ENCODE results near the gene NEK6.

DNA sequence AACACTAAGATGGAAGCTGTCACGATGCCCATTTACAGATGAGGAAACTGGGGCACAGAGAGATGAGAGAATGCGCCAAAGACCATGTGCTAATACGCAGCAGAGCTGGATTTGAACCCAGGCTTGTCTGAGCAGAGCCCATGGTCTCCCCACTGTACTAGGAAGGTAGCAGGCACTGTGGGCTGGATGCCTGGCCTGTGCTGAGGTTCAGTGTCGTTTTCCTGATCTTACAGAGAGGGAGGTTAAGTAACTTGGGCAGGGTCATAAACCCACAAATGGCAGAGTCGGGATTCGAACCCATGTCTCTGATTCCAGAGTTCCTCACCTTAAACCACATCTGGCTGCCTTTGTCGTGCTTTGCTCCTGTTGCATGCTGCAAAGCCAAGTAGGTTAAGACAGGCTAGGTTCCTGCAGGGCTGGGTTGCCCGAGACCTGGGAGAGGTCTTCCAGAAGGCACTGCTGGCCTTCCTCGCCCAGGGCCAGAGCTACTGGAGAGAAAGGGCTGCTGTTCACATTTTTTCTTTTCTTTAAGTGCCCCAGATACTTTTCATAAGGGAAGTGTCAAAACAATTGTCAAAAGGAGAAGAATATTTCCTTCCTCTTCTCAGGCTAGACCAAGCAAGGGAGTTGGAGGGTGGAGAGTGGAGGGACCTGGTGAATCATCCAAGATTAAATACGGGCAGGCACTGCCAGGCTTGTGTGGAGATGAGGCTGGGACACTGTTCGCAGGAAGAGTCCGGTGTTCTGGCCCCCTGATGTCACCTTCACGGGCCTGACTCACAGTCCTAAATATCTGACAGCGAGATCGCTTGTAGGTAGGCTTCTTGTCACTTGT lies 3.2 kb downstream of the NEK6 start:
- TF ChIP-seq, protein P1, sequence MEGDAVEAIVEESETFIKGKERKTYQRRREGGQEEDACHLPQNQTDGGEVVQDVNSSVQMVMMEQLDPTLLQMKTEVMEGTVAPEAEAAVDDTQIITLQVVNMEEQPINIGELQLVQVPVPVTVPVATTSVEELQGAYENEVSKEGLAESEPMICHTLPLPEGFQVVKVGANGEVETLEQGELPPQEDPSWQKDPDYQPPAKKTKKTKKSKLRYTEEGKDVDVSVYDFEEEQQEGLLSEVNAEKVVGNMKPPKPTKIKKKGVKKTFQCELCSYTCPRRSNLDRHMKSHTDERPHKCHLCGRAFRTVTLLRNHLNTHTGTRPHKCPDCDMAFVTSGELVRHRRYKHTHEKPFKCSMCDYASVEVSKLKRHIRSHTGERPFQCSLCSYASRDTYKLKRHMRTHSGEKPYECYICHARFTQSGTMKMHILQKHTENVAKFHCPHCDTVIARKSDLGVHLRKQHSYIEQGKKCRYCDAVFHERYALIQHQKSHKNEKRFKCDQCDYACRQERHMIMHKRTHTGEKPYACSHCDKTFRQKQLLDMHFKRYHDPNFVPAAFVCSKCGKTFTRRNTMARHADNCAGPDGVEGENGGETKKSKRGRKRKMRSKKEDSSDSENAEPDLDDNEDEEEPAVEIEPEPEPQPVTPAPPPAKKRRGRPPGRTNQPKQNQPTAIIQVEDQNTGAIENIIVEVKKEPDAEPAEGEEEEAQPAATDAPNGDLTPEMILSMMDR (conservative IDR thresholded peaks at IDR 0.05): no peak
- TF ChIP-seq EZH2 (IDR thresholded peaks at IDR 0.05; ENCODE audit: low read depth): no peak

All from PC-9 (cell line).